ENCODE data around the gene FLNB. TPM values are rescaled to one million over a fixed set of nuclear protein-coding genes. Genes with fewer than 3 reads are reported as not detected.

FLNB gene
- total RNA-seq, 4 donors from 2014 or later: 164 to 258 (median 242) TPM

DNA sequence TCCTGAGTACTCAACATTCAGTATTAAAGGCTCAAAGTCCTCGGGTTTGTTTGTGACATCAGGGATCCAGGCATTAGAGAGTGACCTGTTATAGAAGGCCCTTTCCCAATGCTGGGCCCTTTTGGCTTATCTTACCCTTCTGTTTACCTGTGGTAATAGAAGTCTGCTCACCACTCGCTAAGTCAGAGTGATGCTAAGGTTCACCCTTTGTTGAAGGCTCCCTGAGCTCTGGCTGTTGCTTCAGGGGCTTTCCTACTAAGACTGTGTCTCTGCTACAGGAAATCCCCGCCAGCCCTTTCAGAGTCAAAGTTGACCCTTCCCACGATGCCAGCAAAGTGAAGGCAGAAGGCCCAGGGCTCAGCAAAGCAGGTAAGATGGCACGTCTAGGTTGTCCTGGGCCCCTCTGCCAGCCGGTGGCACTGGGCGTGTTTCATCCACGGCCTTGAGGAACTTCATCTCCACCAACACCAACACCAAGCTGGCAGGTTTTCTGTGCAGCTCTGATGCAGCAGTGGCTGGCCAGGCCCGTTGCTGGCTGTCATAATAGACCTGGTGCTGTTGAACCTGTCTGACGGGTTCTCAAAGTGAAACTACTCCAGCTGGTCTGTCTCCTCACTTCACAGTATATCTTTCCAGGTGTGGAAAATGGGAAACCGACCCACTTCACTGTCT lies 103.4 kb downstream of the FLNB start:
- H3K9me3 ChIP-seq: no peaks in the 10 kb centered on the region
- peak in 1 of 2 donors; percentile 51 for TF ChIP-seq POLR2A (IDR thresholded peaks at IDR 0.05)
- peak in 1 of 6 experiments; percentile 6 for TF ChIP-seq CTCF (IDR thresholded peaks at IDR 0.05)
- intact Hi-C loops (cut with DNase I): loop anchor here (10.0 kb wide), 1 partner anchor 97 kb away; no protein-coding TSS in a partner anchor
- no peak overlapping the region for H3K4me3 ChIP-seq (replicated peaks in 1 of 3)
- peak; percentile 95 to 96 for DNase-seq
- H3K27ac ChIP-seq: peak overlapping the region; percentile 83 to 95 (median 93)
- H3K27me3 ChIP-seq: no peaks in the 10 kb centered on the region
- peaks cover 22 to 33% of the 10 kb centered on the region in 2 donors for H3K36me3 ChIP-seq
- 30 to 45% methylated on average over 9 to 11 of the region's 11 CpGs for WGBS, 2 donors
- H3K4me1 ChIP-seq: peaks cover 25 to 41% of the 10 kb centered on the region in 2 donors

- intact Hi-C loops (cut with DNase I): loop anchor here (10.0 kb wide), 1 partner anchor 97 kb away; no protein-coding TSS in a partner anchor
- H3K27me3 ChIP-seq: no peaks in the 10 kb centered on the region
- H3K36me3 ChIP-seq: peaks cover 22 to 33% of the 10 kb centered on the region in 2 donors
- DNase-seq: no peak
- H3K4me1 ChIP-seq: peaks cover 30 to 46% of the 10 kb centered on the region in 2 donors
- no peaks in the 10 kb centered on the region for H3K9me3 ChIP-seq
- H3K4me3 ChIP-seq (replicated peaks in 1 of 3): no peak overlapping the region
- TF ChIP-seq POLR2A (IDR thresholded peaks at IDR 0.05) (no peak), CTCF (IDR thresholded peaks at IDR 0.05) (no peak)
- H3K27ac ChIP-seq: peak overlapping the region; percentile 83 to 95 (median 93)
- 32 to 56% methylated on average over 6 of the region's 6 CpGs for WGBS, 2 donors
These were observed 103.9 kb downstream of the FLNB start for GRCh38 chr3:58112185-58112535.

DNA sequence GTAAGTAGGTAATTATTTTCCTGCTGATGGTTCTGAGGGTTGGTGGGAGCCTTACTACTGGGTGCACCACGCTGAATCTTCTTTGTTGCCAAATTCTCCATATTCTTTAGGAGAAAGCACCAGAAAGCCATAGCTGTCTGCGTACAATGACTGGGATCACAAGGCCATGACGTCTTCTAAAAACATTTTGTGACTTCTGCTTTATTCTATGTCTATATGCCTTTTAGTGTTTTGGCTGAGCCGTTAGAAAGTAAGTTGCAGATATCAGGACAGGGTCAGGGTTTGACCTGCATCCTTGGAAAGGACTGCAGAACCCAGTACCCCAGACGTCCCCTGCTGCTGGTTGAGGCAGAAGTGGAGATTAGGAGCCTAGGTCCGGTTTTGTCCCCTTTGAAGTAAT lies 107.0 kb downstream of the FLNB start:
- intact Hi-C loops (cut with DNase I): loop anchor here (10.0 kb wide), 1 partner anchor 100 kb away; no protein-coding TSS in a partner anchor
- TF ChIP-seq POLR2A (IDR thresholded peaks at IDR 0.05) (no peak), CTCF (IDR thresholded peaks at IDR 0.05) (no peak)
- peaks cover 8 to 16% of the 10 kb centered on the region in 2 donors for H3K36me3 ChIP-seq
- peak overlapping the region in 2 of 3 donors; percentile 87 to 92 for H3K27ac ChIP-seq
- no peak for DNase-seq
- H3K4me1 ChIP-seq: peaks cover 52 to 76% of the 10 kb centered on the region in 2 donors
- WGBS, 2 donors: 91 to 93% methylated on average over 6 of the region's 6 CpGs
- no peaks in the 10 kb centered on the region for H3K27me3 ChIP-seq
- H3K4me3 ChIP-seq (replicated peaks in 1 of 3): no peak overlapping the region
- H3K9me3 ChIP-seq: no peaks in the 10 kb centered on the region

DNA sequence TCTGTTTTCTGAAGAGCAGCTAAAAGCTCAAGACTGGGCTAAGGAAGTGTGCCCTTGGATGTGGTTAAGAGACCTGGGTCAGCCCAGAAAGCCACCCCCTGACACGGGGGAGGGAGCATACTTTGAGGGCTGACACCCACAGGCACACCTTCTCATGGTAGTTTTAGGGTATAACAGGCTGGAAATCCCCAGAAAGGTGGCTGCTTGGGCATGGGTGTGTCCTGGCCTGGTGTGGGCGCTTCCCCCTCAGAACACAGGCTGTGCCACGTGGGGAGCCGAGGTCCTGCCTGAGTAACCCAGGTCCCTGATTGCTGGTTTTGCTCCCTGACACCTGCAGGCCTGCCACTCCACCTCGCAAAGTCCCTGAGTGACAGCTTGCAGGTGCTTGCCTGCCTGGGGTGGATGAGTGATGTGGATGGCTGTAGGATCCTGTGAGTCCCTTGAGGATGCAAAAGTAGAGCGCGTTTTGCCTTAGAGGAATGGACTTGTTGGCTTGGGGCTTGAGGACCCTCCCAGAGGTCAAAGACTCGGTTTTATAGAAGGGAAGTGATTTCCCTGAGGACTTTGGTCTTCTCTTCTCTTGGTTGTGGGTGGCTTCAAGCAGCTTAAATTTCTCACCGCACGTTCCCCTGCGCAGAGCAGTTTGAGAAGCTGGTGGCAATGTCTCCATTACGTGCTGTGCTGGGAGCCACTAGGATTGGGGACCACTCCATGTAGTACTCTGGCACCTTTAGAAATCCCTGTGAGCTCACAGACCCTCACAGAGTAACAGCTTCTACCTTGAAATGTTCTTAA lies 108.1 kb downstream of the FLNB start:
- peaks cover 46 to 67% of the 10 kb centered on the region in 2 donors for H3K4me1 ChIP-seq
- TF ChIP-seq CTCF (IDR thresholded peaks at IDR 0.05): no peak
- TF ChIP-seq POLR2A (IDR thresholded peaks at IDR 0.05): no peak
- 87% methylated on average over 9 to 10 of the region's 12 CpGs for WGBS, 2 donors
- DNase-seq: peak; percentile 56 to 69
- no peaks in the 10 kb centered on the region for H3K27me3 ChIP-seq
- H3K4me3 ChIP-seq (replicated peaks in 1 of 3): no peak overlapping the region
- H3K36me3 ChIP-seq: peaks cover 7 to 24% of the 10 kb centered on the region in 2 donors
- no peaks in the 10 kb centered on the region for H3K9me3 ChIP-seq
- H3K27ac ChIP-seq: peak overlapping the region; percentile 83 to 92 (median 87)
- intact Hi-C loops (cut with DNase I): loop anchor here (10.0 kb wide), 1 partner anchor 102 kb away; no protein-coding TSS in a partner anchor

All from thyroid gland (tissue), 4 donors.